HEK293T (cell line): Measurements from ENCODE around the gene ATP11A.
A peak's percentile ranks its signal among the peaks of the same experiment; 100 is the strongest.

Experiments
- CTCF ChIA-PET: fragments of 350-600 bp; formaldehyde crosslinking; extraction: SDS; loops from one replicate; lab custom pipeline; 2021; ENCODE audit warnings: antibody characterized with exemption, inconsistent platforms; lab: Yijun Ruan, JAX
- POLR2A ChIA-PET: fragments of 350-600 bp; formaldehyde crosslinking; extraction: SDS; loops from one replicate; lab custom pipeline; 2020; ENCODE audit warnings: antibody characterized with exemption, inconsistent platforms; lab: Yijun Ruan, JAX
- DNase-seq: peaks from one replicate; pipeline ENCODE4 v3.0.0; 2012; ENCODE audit warnings: mixed read lengths; ENCODE audit errors: extremely low spot score
- ARNT ChIP-seq: fragments of 450-650 bp; IDR thresholded peaks from 2 replicates; pipeline ENCODE4 v1.6.1; 2017; ENCODE audit warnings: mild to moderate bottlenecking
- BHLHE40 ChIP-seq: fragments of 450-650 bp; IDR thresholded peaks from 2 replicates; pipeline ENCODE4 v1.6.1; 2016; ENCODE audit warnings: mild to moderate bottlenecking, moderate library complexity, borderline replicate concordance
- CTBP1 ChIP-seq: fragments of 450-650 bp; IDR thresholded peaks from 2 replicates; pipeline ENCODE4 v1.6.1; 2016; ENCODE audit warnings: borderline replicate concordance
- ELF4 ChIP-seq: fragments of 450-650 bp; IDR thresholded peaks from 2 replicates; pipeline ENCODE4 v1.6.1; 2017; ENCODE audit warnings: antibody characterized with exemption
- FOXA1 ChIP-seq: fragments of 450-650 bp; IDR thresholded peaks from 2 replicates; pipeline ENCODE4 v1.6.1; 2016; ENCODE audit warnings: mild to moderate bottlenecking
- FOXK2 ChIP-seq: fragments of 450-650 bp; IDR thresholded peaks from 2 replicates; pipeline ENCODE4 v1.6.1; 2016; ENCODE audit warnings: mild to moderate bottlenecking
- FOXM1 ChIP-seq: fragments of 450-650 bp; IDR thresholded peaks from 2 replicates; pipeline ENCODE4 v1.6.1; 2017; ENCODE audit warnings: mild to moderate bottlenecking, borderline replicate concordance
- HDGF ChIP-seq: fragments of 450-650 bp; IDR thresholded peaks from 2 replicates; pipeline ENCODE4 v1.6.1; 2017; ENCODE audit warnings: antibody characterized with exemption, borderline replicate concordance
- L3MBTL2 ChIP-seq: fragments of 450-650 bp; conservative IDR thresholded peaks from 2 replicates; pipeline ENCODE4 v1.6.1; 2016; ENCODE audit warnings: mild to moderate bottlenecking
- LEF1 ChIP-seq: fragments of 450-650 bp; IDR thresholded peaks from 2 replicates; pipeline ENCODE4 v1.6.1; 2017; ENCODE audit warnings: mild to moderate bottlenecking, borderline replicate concordance
- NFRKB ChIP-seq: fragments of 450-650 bp; IDR thresholded peaks from 2 replicates; pipeline ENCODE4 v1.6.1; 2016; ENCODE audit warnings: mild to moderate bottlenecking, moderate library complexity
- SP1 ChIP-seq: fragments of 450-650 bp; IDR thresholded peaks from 2 replicates; pipeline ENCODE4 v1.6.1; 2017
- SUZ12 ChIP-seq: fragments of 450-650 bp; IDR thresholded peaks from 2 replicates; pipeline ENCODE4 v1.6.1; 2016; ENCODE audit warnings: mild to moderate bottlenecking
- TARDBP ChIP-seq: fragments of 450-650 bp; IDR thresholded peaks from 2 replicates; pipeline ENCODE4 v1.6.1; 2016
- ZNF384 ChIP-seq: fragments of 450-650 bp; IDR thresholded peaks from 2 replicates; pipeline ENCODE4 v1.6.1; 2016
- TF ChIP-seq, protein P1 (sequence below): fragments of 450-650 bp; IDR thresholded peaks from 2 replicates; pipeline ENCODE4 v1.6.1; 2016

The ATP11A gene

DNA sequence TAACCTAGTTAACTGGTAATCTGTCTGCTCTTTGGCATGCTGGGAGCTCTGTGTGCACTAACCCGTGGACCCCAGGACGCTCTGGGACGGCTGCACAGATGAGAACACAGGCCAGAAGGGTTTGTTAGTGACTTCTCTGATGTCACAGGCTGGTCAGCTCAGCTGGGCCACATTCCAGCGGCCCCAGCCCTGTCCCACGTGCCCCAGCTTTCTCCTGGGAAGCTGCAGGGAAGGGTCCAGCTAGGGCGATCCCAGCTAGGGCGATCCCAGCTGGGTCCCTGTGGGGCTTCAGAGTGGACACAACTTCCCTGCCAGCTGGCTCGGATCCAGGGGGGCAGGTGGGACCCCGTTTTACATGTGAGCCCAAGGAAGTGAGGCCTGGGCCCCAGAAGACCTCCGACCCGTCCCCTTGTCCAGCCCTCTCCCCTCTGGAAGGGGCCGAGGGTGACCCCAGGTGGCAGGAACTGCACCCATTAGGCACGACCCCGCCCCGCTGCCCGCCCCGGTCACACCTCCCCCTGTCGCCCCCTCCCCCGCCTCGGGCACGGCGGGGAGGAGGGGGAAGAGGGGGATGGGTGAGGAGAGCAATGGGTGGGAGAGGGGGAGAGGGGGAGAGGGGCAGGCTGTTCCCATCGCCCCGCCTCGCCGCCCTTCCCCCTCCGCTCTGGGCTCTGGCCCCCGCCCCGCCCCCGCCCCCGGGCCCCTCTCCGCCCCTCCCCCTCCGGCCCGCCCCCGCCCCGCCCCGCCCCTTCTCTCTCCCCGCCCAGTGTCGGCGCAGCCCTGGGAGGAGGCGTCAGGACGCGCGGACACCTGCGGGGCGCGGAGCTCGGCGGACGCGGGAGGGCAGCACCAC is 204.0 kb downstream of the ATP11A start:
- CTCF ChIA-PET: no interaction called here
- peak; percentile 71 for DNase-seq
- TF ChIP-seq FOXA1 (no peak), ZNF384 (no peak), BHLHE40 (no peak), LEF1 (no peak), ARNT (no peak), CTBP1 (no peak), SP1 (no peak), FOXK2 (no peak), FOXM1 (no peak), L3MBTL2 (no peak), HDGF (no peak)
- TF ChIP-seq, protein P1, sequence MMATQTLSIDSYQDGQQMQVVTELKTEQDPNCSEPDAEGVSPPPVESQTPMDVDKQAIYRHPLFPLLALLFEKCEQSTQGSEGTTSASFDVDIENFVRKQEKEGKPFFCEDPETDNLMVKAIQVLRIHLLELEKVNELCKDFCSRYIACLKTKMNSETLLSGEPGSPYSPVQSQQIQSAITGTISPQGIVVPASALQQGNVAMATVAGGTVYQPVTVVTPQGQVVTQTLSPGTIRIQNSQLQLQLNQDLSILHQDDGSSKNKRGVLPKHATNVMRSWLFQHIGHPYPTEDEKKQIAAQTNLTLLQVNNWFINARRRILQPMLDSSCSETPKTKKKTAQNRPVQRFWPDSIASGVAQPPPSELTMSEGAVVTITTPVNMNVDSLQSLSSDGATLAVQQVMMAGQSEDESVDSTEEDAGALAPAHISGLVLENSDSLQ: no peak
- POLR2A ChIA-PET: interaction anchor here (1.0 to 1.1 kb wide), 2 partner anchors 13 to 25 kb away, joined by 3 read pairs; no protein-coding TSS in a partner anchor

DNA sequence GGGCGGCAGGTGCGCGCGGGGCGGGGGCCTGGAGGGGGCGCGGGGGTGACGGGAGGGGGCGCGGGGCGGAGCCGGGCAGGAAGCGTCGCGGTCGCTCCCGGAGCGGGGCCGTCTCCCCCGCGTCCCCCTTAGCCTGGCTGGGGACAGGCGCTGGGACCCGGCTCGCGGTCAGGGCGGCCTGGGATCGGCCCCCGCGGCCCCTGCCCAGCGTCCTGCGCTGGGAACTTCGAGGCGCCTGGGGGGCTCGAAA is 204.5 kb downstream of the ATP11A start:
- TF ChIP-seq, protein P1: no peak
- TF ChIP-seq SP1: no peak
- TF ChIP-seq FOXM1: no peak
- TF ChIP-seq TARDBP: no peak
- TF ChIP-seq LEF1: no peak
- no peak for TF ChIP-seq HDGF
- TF ChIP-seq BHLHE40: no peak
- no peak for TF ChIP-seq FOXK2
- no peak for TF ChIP-seq ARNT
- TF ChIP-seq SUZ12: no peak
- ChIA-PET POLR2A (no interaction called here), CTCF (interaction anchor here (1.0 kb wide), 1 partner anchor 37 kb away, joined by 4 read pairs; no protein-coding TSS in a partner anchor)
- no peak for DNase-seq

DNA sequence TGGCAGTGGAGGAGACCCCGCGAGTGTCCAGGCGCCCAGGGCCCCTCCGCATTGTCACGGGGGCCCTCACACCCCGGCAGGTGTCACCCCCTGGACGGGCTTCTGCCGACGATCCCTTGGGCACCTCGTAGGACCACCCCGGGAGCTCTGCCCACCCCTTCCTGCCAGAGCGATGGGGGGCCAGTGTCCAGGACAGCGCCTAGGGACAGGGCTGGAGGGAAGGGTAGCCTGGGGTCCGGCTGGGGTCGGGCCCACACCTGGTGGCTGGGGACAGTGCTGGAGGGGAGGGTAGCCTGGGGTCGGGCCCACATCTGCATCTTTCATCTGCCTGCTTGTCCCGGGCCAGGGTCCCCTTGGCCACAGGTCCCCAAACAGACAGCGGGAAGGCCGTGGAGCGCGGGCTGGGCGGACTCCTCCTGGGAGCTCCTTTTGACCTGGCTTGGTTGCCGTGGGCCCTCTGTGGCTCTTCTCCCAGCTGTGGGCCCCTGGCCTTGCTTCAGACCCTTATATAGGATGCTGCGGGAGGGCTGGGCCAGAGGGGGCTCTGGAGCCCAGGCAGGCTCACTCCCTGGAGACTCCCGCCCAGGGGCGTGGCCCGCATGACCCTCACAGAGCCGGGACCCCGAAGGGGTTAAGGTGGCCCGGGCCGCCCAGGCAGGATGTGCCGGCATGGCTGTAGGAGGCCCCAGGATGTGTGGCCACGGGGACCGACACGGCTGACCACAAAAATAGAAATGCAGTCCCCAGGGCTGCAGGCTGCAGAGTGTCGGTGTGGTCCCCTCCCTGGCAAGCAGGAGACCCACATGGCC is 205.0 kb downstream of the ATP11A start:
- ChIA-PET CTCF (interaction anchor here (0.7 to 1.0 kb wide), 2 partner anchors 37 to 1466 kb away, joined by 3 to 4 read pairs; no protein-coding TSS in a partner anchor), POLR2A (no interaction called here)
- TF ChIP-seq L3MBTL2 (no peak), ELF4 (no peak), TARDBP (no peak), FOXM1 (no peak), ARNT (no peak), CTBP1 (no peak), SUZ12 (no peak), HDGF (no peak), LEF1 (no peak), BHLHE40 (no peak), ZNF384 (no peak), SP1 (no peak), FOXA1 (no peak), NFRKB (no peak), FOXK2 (no peak)
- TF ChIP-seq, protein P1: no peak
- no peak for DNase-seq

DNA sequence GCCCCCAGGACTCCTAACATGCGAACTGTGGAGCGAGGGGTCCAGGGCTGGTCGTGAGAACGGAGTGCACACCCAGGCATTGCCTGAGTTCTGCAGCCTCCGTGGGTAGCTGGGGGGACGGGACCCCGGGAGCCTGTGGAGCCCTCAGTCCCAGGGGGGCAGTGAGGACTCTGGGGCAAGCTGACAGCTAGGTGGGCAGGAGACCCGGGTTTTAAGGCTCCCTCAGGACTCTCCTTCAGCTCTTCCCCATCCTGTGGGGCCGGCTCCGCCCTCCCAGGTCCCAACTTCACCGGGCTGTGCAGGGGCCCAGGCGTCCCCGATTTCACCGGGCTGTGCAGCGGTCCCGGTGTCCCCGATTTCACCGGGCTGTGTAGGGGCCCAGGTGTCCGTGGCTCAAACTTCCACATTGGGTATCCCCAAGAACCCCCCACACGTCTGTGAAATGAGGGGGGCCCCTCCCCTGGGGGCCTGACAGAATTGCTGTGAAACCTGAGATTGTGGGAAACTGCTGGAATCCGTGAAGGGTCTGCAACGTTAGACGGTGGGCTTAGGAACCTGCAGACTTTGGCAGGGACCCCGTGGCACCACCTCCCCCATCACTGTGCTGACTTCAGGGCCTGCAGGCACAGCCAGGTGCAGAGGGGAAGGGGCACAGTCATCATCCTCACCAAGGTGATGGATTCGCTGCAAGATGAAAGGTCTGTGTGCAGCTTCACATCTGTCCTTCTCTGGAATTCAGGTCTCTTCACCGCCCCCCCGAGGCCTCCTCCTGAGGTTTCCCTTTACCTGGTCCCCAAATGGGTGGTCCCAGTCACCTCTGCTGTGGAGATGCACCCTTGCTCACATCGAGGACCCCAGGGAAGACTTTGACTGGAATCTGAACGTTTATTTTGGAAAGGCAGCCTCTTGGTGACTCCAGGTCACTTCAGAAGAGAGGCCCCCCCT is 206.0 kb downstream of the ATP11A start:
- no peak for DNase-seq
- POLR2A ChIA-PET: no interaction called here
- CTCF ChIA-PET: interaction anchor here (0.7 to 1.0 kb wide), 2 partner anchors 36 to 1467 kb away, joined by 3 to 4 read pairs; no protein-coding TSS in a partner anchor
- no peak for TF ChIP-seq SP1
- no peak for TF ChIP-seq FOXM1
- TF ChIP-seq LEF1: no peak
- TF ChIP-seq, protein P1: no peak
- TF ChIP-seq NFRKB: no peak
- TF ChIP-seq BHLHE40: no peak
- TF ChIP-seq L3MBTL2: no peak
- no peak for TF ChIP-seq ELF4
- no peak for TF ChIP-seq FOXA1
- no peak for TF ChIP-seq ARNT
